AG09319 (cell line): Measurements from ENCODE around the gene AFG1L.
"Not testable (repeated sequence)": the region's sequence is repeated elsewhere in the genome, so short reads cannot be mapped to it uniquely, and the experiment has no call there.

Source experiments
- DNase-seq: peaks from one replicate; pipeline ENCODE4 v3.0.0-alpha.2; 2010; ENCODE audit warnings: low read depth; ENCODE audit errors: extremely low read depth
- CTCF ChIP-seq: IDR thresholded peaks from 2 replicates; pipeline ENCODE4 v1.5.1; 2011; ENCODE audit warnings: low read depth, mild to moderate bottlenecking, inconsistent platforms, low read length, moderate library complexity

Gene AFG1L

GRCh38 chr6:108309844-108310243 is 15.0 kb downstream of the AFG1L start:
- no peak for DNase-seq
- TF ChIP-seq CTCF = no peak

DNA sequence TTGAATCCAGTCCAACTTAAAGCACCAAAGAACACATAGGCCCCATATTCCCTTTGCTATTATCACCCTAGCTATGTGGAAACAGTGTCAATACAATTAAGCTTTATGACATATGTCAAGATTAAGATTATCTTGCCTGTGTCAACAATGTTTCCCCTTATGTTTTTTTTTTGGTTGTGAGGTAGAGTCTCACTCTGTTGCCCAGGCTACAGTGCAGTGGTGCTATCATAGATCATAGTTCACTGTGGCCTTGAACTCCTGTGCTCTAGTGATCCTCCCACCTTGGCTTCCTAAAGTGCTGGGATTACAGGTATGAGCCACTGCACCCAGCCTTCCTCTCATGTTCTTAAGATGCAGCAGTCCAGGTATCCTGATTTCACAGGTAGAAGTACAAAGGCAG is 17.8 kb downstream of the AFG1L start:
- no peak for DNase-seq
- TF ChIP-seq CTCF = no peak

GRCh38 chr6:108321253-108321747 is 26.4 kb downstream of the AFG1L start:
- no peak for DNase-seq
- no peak for TF ChIP-seq CTCF

DNA sequence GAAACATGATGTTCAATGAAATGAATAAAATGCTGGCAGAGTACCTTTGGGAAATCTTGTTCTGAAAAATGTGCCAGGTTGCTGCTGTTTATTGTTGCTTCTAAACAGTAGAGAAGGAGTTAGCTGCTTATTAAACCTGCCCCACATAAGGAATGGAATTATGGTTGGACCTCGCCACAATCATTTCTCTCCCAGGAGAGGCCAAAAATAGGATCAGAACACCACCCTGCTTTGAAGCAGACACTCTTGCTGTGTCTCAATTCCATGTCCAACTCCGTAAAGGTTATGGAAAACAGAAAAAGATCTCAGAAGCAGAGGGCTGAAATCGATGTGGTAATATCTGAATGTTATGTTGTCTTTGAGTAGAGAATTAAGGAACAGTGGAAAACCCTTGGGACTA is 27.9 kb downstream of the AFG1L start:
- no peak for DNase-seq
- TF ChIP-seq CTCF = no peak

DNA sequence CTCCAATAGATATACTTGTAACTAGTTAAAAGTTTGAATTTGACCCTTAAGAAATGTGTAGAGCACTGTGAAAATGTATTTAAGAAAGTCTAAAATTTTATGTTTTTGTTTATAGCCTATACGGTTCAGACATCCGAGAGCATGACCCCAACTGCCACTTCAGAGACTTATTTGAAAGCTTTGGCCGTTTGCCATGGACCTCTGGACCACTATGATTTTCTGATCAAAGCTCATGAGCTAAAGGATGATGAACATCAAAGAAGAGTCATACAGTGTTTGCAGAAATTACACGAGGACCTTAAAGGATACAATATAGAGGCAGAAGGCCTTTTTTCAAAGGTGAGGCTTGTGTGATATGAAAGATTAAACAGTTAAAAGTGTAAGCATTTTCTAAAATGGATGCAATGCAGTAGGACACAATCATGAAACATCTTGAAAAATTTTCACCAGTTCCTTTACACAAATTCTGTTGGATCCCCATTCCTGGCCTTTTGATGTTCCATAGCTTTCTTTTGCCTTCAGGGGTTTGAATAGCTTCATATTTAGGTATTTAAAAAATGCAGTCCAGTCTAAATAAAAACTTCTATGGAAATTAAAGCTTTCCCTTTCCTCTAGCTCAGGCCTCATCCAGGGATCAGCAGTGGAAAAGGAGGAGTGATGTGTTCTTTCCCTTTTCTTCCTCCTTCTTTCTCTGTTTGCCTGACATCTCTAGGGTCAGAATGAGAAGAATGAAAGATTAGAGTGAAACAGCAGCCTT is 29.0 kb downstream of the AFG1L start:
- TF ChIP-seq CTCF = no peak
- DNase-seq = no peak

GRCh38 chr6:108330221-108330785 is 35.4 kb downstream of the AFG1L start:
- not testable (repeated sequence) for DNase-seq

GRCh38 chr6:108330806-108331205 is 36.0 kb downstream of the AFG1L start:
- DNase-seq = no peak
- no peak for TF ChIP-seq CTCF
